Measurements from ENCODE around the gene DSCAM. TPM values are rescaled to one million over a fixed set of nuclear protein-coding genes. Genes with fewer than 3 reads are reported as not detected.

DSCAM gene
- total RNA-seq, 2 donors from 2014 or later, result 0.05 TPM; not detected in 1

GRCh38 chr21:40318371-40318770 is 528.6 kb downstream of the DSCAM start:
- Histone ChIP-seq H3K36me3 (no peaks in the 10 kb centered on the region), H3K27me3 (no peaks in the 10 kb centered on the region), H3K9me3 (no peaks in the 10 kb centered on the region), H3K4me3 (no peak overlapping the region), H3K27ac (no peak overlapping the region), H3K9ac (ENCODE audit: low read depth in 2 of 2, low read length in 2 of 2) (no peak overlapping the region), H3K4me1 (no peaks in the 10 kb centered on the region)
- intact Hi-C loops (cut with DNase I), result no loop called here
- TF ChIP-seq CTCF (IDR thresholded peaks at IDR 0.05), result no peak
- no peak for DNase-seq

- Histone ChIP-seq H3K36me3 (no peaks in the 10 kb centered on the region), H3K27me3 (no peaks in the 10 kb centered on the region), H3K4me3 (no peak overlapping the region), H3K9ac (ENCODE audit: low read depth in 2 of 2, low read length in 2 of 2) (no peak overlapping the region), H3K9me3 (no peaks in the 10 kb centered on the region), H3K4me1 (no peaks in the 10 kb centered on the region), H3K27ac (no peak overlapping the region)
- DNase-seq, result no peak
- TF ChIP-seq CTCF (IDR thresholded peaks at IDR 0.05), result no peak
- intact Hi-C loops (cut with DNase I), result no loop called here
Measured at GRCh38 chr21:40316104-40316503, 530.9 kb downstream of the DSCAM start.

DNA sequence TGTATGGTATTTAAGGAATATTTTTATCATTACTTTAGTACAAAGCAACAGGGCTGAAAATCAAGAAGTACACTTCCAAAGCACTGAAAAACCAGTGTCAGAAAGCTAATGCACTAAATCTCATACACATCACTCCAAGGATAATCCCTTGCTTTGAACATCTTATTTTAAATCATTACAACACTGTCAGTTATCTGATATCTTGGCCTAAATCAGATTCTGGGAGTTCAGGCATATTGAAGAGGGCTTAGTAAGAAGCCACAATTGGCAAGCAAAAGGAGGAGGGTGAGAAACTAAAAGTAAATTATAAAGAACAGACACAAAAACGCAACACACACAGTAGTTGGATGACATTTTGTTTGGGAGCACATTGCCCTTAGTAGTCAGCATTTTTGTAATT is 531.3 kb downstream of the DSCAM start:
- no peaks in the 10 kb centered on the region for H3K36me3 ChIP-seq
- no peaks in the 10 kb centered on the region for H3K4me1 ChIP-seq
- no peak for DNase-seq
- no peaks in the 10 kb centered on the region for H3K27me3 ChIP-seq
- no peak overlapping the region for H3K4me3 ChIP-seq
- no peak for TF ChIP-seq CTCF (IDR thresholded peaks at IDR 0.05)
- H3K27ac ChIP-seq, result no peak overlapping the region
- intact Hi-C loops (cut with DNase I), result no loop called here
- no peak overlapping the region for H3K9ac ChIP-seq (ENCODE audit: low read depth in 2 of 2, low read length in 2 of 2)
- H3K9me3 ChIP-seq, result no peaks in the 10 kb centered on the region

- Histone ChIP-seq H3K9me3 (no peaks in the 10 kb centered on the region), H3K27ac (no peak overlapping the region), H3K27me3 (no peaks in the 10 kb centered on the region), H3K4me3 (no peak overlapping the region), H3K9ac (ENCODE audit: low read depth in 2 of 2, low read length in 2 of 2) (no peak overlapping the region), H3K4me1 (no peaks in the 10 kb centered on the region), H3K36me3 (no peaks in the 10 kb centered on the region)
- no peak for DNase-seq
- TF ChIP-seq CTCF (IDR thresholded peaks at IDR 0.05), result no peak
- intact Hi-C loops (cut with DNase I), result no loop called here
Measured at GRCh38 chr21:40313260-40313659, 533.7 kb downstream of the DSCAM start.

DNA sequence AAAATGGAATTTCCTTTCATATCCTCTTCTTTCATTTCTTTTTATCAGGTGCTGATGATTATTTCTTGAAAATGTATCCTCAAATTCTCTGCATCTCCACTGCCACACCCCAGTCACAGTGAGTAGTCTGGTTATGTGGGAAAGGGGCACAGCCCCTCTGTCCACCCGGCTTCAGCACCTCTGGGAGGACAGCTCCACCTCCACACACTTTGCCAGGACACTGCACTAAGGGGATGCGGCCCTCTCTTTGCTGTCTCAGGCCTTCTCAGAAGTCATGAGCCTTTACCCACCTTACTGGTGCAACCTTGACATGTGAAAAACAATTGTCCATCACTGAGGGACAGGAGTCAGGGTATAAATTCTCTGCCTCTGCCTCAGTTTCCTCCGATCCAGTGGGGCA is 546.7 kb downstream of the DSCAM start:
- intact Hi-C loops (cut with DNase I), result no loop called here
- Histone ChIP-seq H3K27me3 (no peaks in the 10 kb centered on the region), H3K4me3 (no peak overlapping the region), H3K9ac (ENCODE audit: low read depth in 2 of 2, low read length in 2 of 2) (no peak overlapping the region), H3K27ac (no peak overlapping the region), H3K9me3 (no peaks in the 10 kb centered on the region), H3K36me3 (no peaks in the 10 kb centered on the region), H3K4me1 (no peaks in the 10 kb centered on the region)
- no peak for DNase-seq
- TF ChIP-seq CTCF (IDR thresholded peaks at IDR 0.05), result no peak

GRCh38 chr21:40299451-40299850 is 547.5 kb downstream of the DSCAM start:
- Histone ChIP-seq H3K27ac (no peak overlapping the region), H3K9me3 (no peaks in the 10 kb centered on the region)

More at GRCh38 chr21:40299451-40299850, 547.5 kb downstream of the DSCAM start:
- TF ChIP-seq CTCF (IDR thresholded peaks at IDR 0.05), result no peak
- Histone ChIP-seq H3K4me3 (no peak overlapping the region), H3K36me3 (no peaks in the 10 kb centered on the region), H3K9ac (ENCODE audit: low read depth in 2 of 2, low read length in 2 of 2) (no peak overlapping the region), H3K4me1 (no peaks in the 10 kb centered on the region), H3K27me3 (no peaks in the 10 kb centered on the region)
- intact Hi-C loops (cut with DNase I), result no loop called here
- no peak for DNase-seq

All from colonic mucosa (tissue), 4 donors.